Trophoblast cell (in vitro differentiated cells and primary cell): ENCODE data around the gene LCP2.
A peak's percentile ranks its signal among the peaks of the same experiment; 100 is the strongest.

Experiments used
- DNase-seq, 2 donors: peaks; one replicate each; pipeline ENCODE4 v3.0.0-alpha.2; 2016
- H2AFZ ChIP-seq: 2 replicates; pipeline ENCODE4 v1.6.1; 2013; ENCODE audit warnings: low read length, moderate library complexity, mild to moderate bottlenecking; ENCODE audit not compliant: insufficient read depth, poor library complexity
- H2AK5ac ChIP-seq: 2 replicates; pipeline ENCODE4 v1.6.1; 2013; ENCODE audit warnings: mild to moderate bottlenecking, low read length
- H2BK120ac ChIP-seq: 2 replicates; pipeline ENCODE4 v1.6.1; 2013; ENCODE audit warnings: low read length, mild to moderate bottlenecking, moderate library complexity; ENCODE audit not compliant: insufficient read depth, poor library complexity
- H2BK12ac ChIP-seq: 2 replicates; pipeline ENCODE4 v1.6.1; 2013; ENCODE audit warnings: mild to moderate bottlenecking, low read length, moderate library complexity
- H2BK5ac ChIP-seq: 2 replicates; pipeline ENCODE4 v1.6.1; 2013; ENCODE audit warnings: low read length, low read depth, moderate library complexity, mild to moderate bottlenecking; ENCODE audit not compliant: poor library complexity
- H3K14ac ChIP-seq: 2 replicates; pipeline ENCODE4 v1.6.1; 2013; ENCODE audit warnings: mild to moderate bottlenecking, low read length
- H3K18ac ChIP-seq: 2 replicates; pipeline ENCODE4 v1.6.1; 2013; ENCODE audit warnings: mild to moderate bottlenecking, low read length
- H3K23ac ChIP-seq: 2 replicates; pipeline ENCODE4 v1.6.1; 2013; ENCODE audit warnings: low read length
- H3K27ac ChIP-seq: 2 replicates; pipeline ENCODE4 v1.5.1; 2013; ENCODE audit warnings: low read depth, mild to moderate bottlenecking, inconsistent platforms, low read length, moderate library complexity
- H3K27me3 ChIP-seq: 2 replicates; pipeline ENCODE4 v1.6.1; 2013; ENCODE audit warnings: inconsistent platforms, mild to moderate bottlenecking, low read length, moderate library complexity; ENCODE audit not compliant: insufficient read depth
- H3K36me3 ChIP-seq, 2 experiments: 1 replicate in 1 of 2; 2 replicates in 1 of 2; pipeline ENCODE4 v1.6.1; 2013; ENCODE audit warnings: low read length in 2 of 2, mild to moderate bottlenecking in 2 of 2, moderate library complexity in 1 of 2; ENCODE audit not compliant: insufficient read depth in 2 of 2, control insufficient read depth in 1 of 2
- H3K4ac ChIP-seq: 2 replicates; pipeline ENCODE4 v1.6.1; 2013; ENCODE audit warnings: low read depth, mild to moderate bottlenecking, low read length, moderate library complexity
- H3K4me1 ChIP-seq, 2 experiments: 1 replicate in 1 of 2; 2 replicates in 1 of 2; pipeline ENCODE4 v1.6.1; 2013; ENCODE audit warnings: low read length in 2 of 2, mild to moderate bottlenecking in 2 of 2, moderate library complexity in 1 of 2; ENCODE audit not compliant: insufficient read depth in 2 of 2, control insufficient read depth in 1 of 2
- H3K4me2 ChIP-seq: 2 replicates; pipeline ENCODE4 v1.6.1; 2013; ENCODE audit warnings: inconsistent platforms, mild to moderate bottlenecking, low read length, moderate library complexity
- H3K4me3 ChIP-seq: 2 replicates; pipeline ENCODE4 v1.5.1; 2013; ENCODE audit warnings: mild to moderate bottlenecking, low read depth, low read length, inconsistent platforms
- H3K79me1 ChIP-seq: one replicate; pipeline ENCODE4 v1.6.1; 2013; ENCODE audit warnings: low read length
- H3K79me2 ChIP-seq: 2 replicates; pipeline ENCODE4 v1.6.1; 2013; ENCODE audit warnings: low read length, mild to moderate bottlenecking; ENCODE audit not compliant: control insufficient read depth, insufficient read depth, poor library complexity
- H3K9ac ChIP-seq: 2 replicates; pipeline ENCODE4 v1.6.1; 2013; ENCODE audit warnings: mild to moderate bottlenecking, low read length
- H3K9me3 ChIP-seq: 2 replicates; pipeline ENCODE4 v1.6.1; 2013; ENCODE audit warnings: low read depth, mild to moderate bottlenecking, control low read depth, inconsistent platforms, low read length; ENCODE audit not compliant: insufficient read depth
- H4K12ac ChIP-seq: 2 replicates; pipeline ENCODE4 v1.6.1; 2013; ENCODE audit warnings: low read depth, mild to moderate bottlenecking, low read length, moderate library complexity
- H4K8ac ChIP-seq: 2 replicates; pipeline ENCODE4 v1.6.1; 2013; ENCODE audit warnings: low read depth, mild to moderate bottlenecking, low read length, moderate library complexity
- H4K91ac ChIP-seq: one replicate; pipeline ENCODE4 v1.6.1; 2013; ENCODE audit warnings: low read depth, mild to moderate bottlenecking, low read length, moderate library complexity
- WGBS: extraction: QIAGEN DNeasy Blood & Tissue Kit; methylation state at CpG from one replicate; pipeline ENCODE4 v1.1.7; 2013; ENCODE audit warnings: missing lambda C conversion rate; ENCODE audit not compliant: insufficient read length, insufficient coverage; ENCODE audit errors: extremely low coverage; 5-methylcytosine and 5-hydroxymethylcytosine counted together

The LCP2 gene

DNA sequence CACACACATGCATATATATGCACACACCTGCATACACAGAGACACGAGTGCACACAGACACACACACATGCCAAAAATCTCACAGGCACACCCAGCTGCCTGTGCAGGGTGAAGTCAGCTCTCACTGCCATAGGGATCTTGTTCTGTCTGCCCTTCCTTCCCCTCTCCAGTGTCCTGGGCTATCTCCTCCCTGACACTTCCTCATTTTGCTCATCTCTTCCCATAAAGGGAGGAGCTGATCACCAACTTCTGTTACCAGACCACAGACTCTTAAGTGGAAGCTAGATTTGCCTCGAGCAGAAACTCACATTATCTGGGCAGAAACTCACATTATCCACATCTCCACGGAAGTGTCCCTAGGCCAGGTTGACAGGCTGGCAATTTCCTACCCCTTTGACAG, 28.7 kb downstream of the LCP2 start:
- H3K27ac ChIP-seq = peak overlapping the region; percentile 7
- no peak overlapping the region for H4K12ac ChIP-seq
- H3K79me1 ChIP-seq = peaks cover 6% of the 10 kb centered on the region
- H3K4me3 ChIP-seq = no peak overlapping the region
- no peak overlapping the region for H4K91ac ChIP-seq
- no peak overlapping the region for H3K18ac ChIP-seq
- no peaks in the 10 kb centered on the region for H3K36me3 ChIP-seq
- H3K14ac ChIP-seq = no peak overlapping the region
- H3K9me3 ChIP-seq = no peaks in the 10 kb centered on the region
- no peak overlapping the region for H3K4ac ChIP-seq
- no CpG with 5 or more reads among the region's 3 CpGs for WGBS
- no peak for DNase-seq
- no peaks in the 10 kb centered on the region for H3K27me3 ChIP-seq
- no peak overlapping the region for H2BK12ac ChIP-seq
- no peak overlapping the region for H2AFZ ChIP-seq
- no peak overlapping the region for H4K8ac ChIP-seq
- H2BK5ac ChIP-seq = no peak overlapping the region
- H3K23ac ChIP-seq = no peak overlapping the region
- no peak overlapping the region for H3K9ac ChIP-seq
- H2AK5ac ChIP-seq = no peak overlapping the region
- no peaks in the 10 kb centered on the region for H3K79me2 ChIP-seq
- peaks cover 12 to 17% of the 10 kb centered on the region in 2 experiments for H3K4me1 ChIP-seq
- no peak overlapping the region for H3K4me2 ChIP-seq
- H2BK120ac ChIP-seq = no peak overlapping the region

DNA sequence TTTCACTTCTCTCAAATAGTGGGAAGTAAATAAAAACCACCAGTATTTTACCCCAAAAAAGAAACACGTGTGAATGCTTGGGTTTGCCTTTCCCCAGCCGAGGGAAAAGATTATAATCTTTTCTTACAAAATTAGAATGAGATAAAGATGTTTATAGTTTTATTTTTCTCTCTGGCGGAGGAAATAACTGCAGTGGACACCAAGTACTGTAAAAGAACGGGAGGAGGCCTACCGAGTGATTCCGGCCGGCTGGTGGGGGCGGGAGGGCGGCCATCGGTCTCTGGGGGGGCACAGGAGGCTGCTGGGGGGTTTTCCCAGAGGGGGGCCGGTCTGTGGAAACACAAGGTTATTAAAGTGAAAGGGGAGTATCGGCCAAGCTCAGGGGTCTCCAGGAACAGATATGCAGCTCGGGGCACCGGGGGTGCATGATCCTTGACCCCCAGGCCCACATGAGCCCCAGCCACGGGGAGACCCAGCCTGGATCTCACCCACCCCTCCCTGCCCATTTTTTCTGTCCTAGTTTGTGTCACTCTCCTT, 29.4 kb downstream of the LCP2 start:
- H2AK5ac ChIP-seq = no peak overlapping the region
- no peak overlapping the region for H3K4me3 ChIP-seq
- no peak overlapping the region for H3K14ac ChIP-seq
- H3K79me2 ChIP-seq = no peaks in the 10 kb centered on the region
- H2BK12ac ChIP-seq = no peak overlapping the region
- no peak overlapping the region for H3K18ac ChIP-seq
- no peak overlapping the region for H2BK120ac ChIP-seq
- DNase-seq = no peak
- H3K27me3 ChIP-seq = no peaks in the 10 kb centered on the region
- H2AFZ ChIP-seq = no peak overlapping the region
- no CpG with 5 or more reads among the region's 15 CpGs for WGBS
- peak overlapping the region; percentile 37 for H4K91ac ChIP-seq
- H4K8ac ChIP-seq = no peak overlapping the region
- no peak overlapping the region for H3K23ac ChIP-seq
- H4K12ac ChIP-seq = no peak overlapping the region
- H3K9me3 ChIP-seq = no peaks in the 10 kb centered on the region
- H3K36me3 ChIP-seq = no peaks in the 10 kb centered on the region
- no peak overlapping the region for H3K9ac ChIP-seq
- H3K79me1 ChIP-seq = peaks cover 2% of the 10 kb centered on the region
- no peak overlapping the region for H3K4ac ChIP-seq
- peaks cover 6 to 11% of the 10 kb centered on the region in 2 experiments for H3K4me1 ChIP-seq
- no peak overlapping the region for H2BK5ac ChIP-seq
- H3K4me2 ChIP-seq = no peak overlapping the region
- no peak overlapping the region for H3K27ac ChIP-seq

DNA sequence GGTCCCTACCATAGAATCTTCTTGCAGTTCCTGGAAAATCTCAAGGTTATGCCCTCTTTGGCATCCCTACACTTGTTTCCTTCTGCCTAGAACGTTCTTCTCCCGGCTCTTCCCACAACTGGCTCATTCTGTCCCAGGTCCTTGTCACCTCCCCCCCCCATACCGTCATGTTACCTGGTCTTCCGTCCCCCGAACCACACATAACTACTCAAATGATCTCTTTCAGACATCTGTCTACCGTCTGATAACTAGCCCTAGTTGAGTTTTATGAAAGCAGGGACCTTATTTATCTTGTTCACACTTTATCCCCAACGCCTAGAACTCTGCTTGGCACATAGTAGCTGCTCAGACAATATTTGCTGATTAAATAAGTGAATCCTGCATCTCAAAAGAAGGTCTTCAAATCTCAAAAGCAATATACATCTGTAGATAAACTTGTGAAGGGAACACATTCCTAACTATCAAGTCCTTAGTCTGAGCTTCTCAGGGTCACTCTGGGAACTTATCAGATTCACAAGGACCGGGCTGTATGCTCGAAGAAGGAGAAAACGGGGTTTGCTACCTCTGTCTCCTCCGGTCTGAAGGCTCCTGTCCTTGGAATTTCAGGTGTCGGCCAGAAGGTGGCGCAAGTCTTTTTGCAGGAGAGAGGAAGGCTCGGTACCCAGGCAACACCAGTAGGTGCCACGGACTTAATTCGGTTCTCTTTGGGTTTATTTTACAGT, 30.0 kb downstream of the LCP2 start:
- Histone ChIP-seq H3K4me3 (no peak overlapping the region), H3K18ac (no peak overlapping the region), H3K9me3 (no peaks in the 10 kb centered on the region), H2BK12ac (no peak overlapping the region), H2BK5ac (no peak overlapping the region), H3K14ac (no peak overlapping the region), H3K23ac (no peak overlapping the region), H3K9ac (no peak overlapping the region), H3K4me2 (no peak overlapping the region), H2AK5ac (no peak overlapping the region), H3K27ac (no peak overlapping the region), H3K4me1 (peaks cover 6 to 8% of the 10 kb centered on the region in 2 experiments), H2BK120ac (no peak overlapping the region), H3K79me2 (no peaks in the 10 kb centered on the region), H3K79me1 (peaks cover 2% of the 10 kb centered on the region), H4K8ac (no peak overlapping the region), H3K36me3 (no peaks in the 10 kb centered on the region), H4K12ac (no peak overlapping the region), H2AFZ (no peak overlapping the region), H3K4ac (no peak overlapping the region), H4K91ac (no peak overlapping the region), H3K27me3 (no peaks in the 10 kb centered on the region)
- no CpG with 5 or more reads among the region's 16 CpGs for WGBS
- peak; percentile 32 to 78 for DNase-seq

DNA sequence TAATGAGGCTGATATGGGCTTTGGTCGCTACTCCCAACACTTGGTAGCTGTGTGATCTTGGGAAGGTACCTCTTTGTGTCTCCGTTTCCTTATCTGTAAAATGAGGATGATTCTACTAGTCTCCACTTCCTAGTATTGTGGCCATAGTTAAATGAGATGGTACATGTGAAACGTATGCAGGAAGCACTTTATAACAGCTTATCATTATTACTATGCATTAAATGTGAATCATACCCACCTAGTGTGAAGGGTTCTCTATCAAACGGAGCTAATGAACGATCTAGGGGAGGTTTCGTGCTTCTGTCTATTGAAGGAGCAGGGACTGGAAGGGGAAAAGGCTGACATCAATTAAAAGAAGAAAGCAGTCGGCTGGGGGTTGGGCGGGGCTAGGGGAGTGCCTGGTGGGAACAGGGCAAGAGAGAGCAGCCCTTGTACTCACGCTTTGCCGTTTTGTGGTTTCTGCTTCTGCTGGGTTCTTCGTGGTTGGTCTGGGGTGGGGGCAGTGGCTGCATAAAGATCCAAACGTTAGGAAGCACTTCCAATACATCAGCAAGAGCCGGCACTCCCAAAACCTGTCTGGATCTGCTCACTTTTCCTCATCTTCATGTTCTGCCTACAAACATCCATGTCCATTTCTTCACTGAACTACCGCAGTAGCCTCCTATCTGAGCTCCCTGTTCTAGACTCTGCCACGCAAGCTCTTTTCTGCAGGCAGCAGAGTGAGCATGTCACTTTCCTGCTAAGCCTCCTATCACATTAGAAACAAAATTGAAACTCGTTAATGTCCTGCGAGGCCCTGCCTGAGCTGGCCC, 30.8 kb downstream of the LCP2 start:
- no peak overlapping the region for H4K12ac ChIP-seq
- no peak overlapping the region for H3K27ac ChIP-seq
- H3K27me3 ChIP-seq = no peaks in the 10 kb centered on the region
- no peak overlapping the region for H2AK5ac ChIP-seq
- no peak overlapping the region for H3K4ac ChIP-seq
- no peak overlapping the region for H4K8ac ChIP-seq
- no peak overlapping the region for H3K4me3 ChIP-seq
- H3K4me2 ChIP-seq = no peak overlapping the region
- no peak overlapping the region for H2BK12ac ChIP-seq
- peaks cover 2% of the 10 kb centered on the region for H3K79me1 ChIP-seq
- no peak overlapping the region for H3K23ac ChIP-seq
- no peaks in the 10 kb centered on the region for H3K9me3 ChIP-seq
- H3K4me1 ChIP-seq = peaks cover 6 to 8% of the 10 kb centered on the region in 2 experiments
- no peak overlapping the region for H2AFZ ChIP-seq
- no peaks in the 10 kb centered on the region for H3K79me2 ChIP-seq
- H2BK5ac ChIP-seq = no peak overlapping the region
- WGBS = no CpG with 5 or more reads among the region's 17 CpGs
- no peak overlapping the region for H4K91ac ChIP-seq
- no peaks in the 10 kb centered on the region for H3K36me3 ChIP-seq
- no peak overlapping the region for H2BK120ac ChIP-seq
- DNase-seq = no peak
- H3K14ac ChIP-seq = no peak overlapping the region
- H3K18ac ChIP-seq = no peak overlapping the region
- no peak overlapping the region for H3K9ac ChIP-seq
